Measurements from ENCODE around the gene ILF3.

GRCh38 chr19:10680545-10681135 lies 26.5 kb downstream of the ILF3 start:
- TF ChIP-seq CTCF (IDR thresholded peaks at IDR 0.05; ENCODE audit: insufficient read depth, low read length) (no peak), GABPA (IDR thresholded peaks at IDR 0.05; ENCODE audit: low read depth) (no peak), POLR2AphosphoS5 (IDR thresholded peaks at IDR 0.05; ENCODE audit: low read depth) (no peak), REST (IDR thresholded peaks at IDR 0.05; ENCODE audit: insufficient replicate concordance, low read depth) (no peak)
